Stimulated activated CD4-positive, alpha-beta T cell treated with anti-CD3 and anti-CD28 coated beads, Interleukin-2, amount 100 ng/mL, for 4 hours (primary cell): ENCODE data around the gene ARHGAP26.

Experiments
- DNase-seq: peaks from one replicate; pipeline ENCODE4 v3.0.0-alpha.2; 2020; ENCODE audit warnings: low read depth

The ARHGAP26 gene

GRCh38 chr5:143019157-143019556 is 249.0 kb downstream of the ARHGAP26 start:
- no peak for DNase-seq

- DNase-seq, result no peak
Measured at GRCh38 chr5:143019614-143020515, 249.7 kb downstream of the ARHGAP26 start.

GRCh38 chr5:143021595-143021994 is 251.4 kb downstream of the ARHGAP26 start:
- DNase-seq, result no peak

- DNase-seq, result no peak
Measured at GRCh38 chr5:143023411-143024096, 253.4 kb downstream of the ARHGAP26 start.

- DNase-seq, result no peak
Measured at GRCh38 chr5:143024228-143024920, 254.2 kb downstream of the ARHGAP26 start.

GRCh38 chr5:143025376-143025775 is 255.2 kb downstream of the ARHGAP26 start:
- DNase-seq, result no peak

GRCh38 chr5:143025971-143026370 is 255.8 kb downstream of the ARHGAP26 start:
- no peak for DNase-seq

- DNase-seq, result no peak
Measured at GRCh38 chr5:143026380-143026779, 256.2 kb downstream of the ARHGAP26 start.

- DNase-seq, result no peak
Measured at GRCh38 chr5:143029293-143029692, 259.1 kb downstream of the ARHGAP26 start.

GRCh38 chr5:143030349-143030748 is 260.2 kb downstream of the ARHGAP26 start:
- DNase-seq, result no peak

GRCh38 chr5:143031781-143032580 is 261.8 kb downstream of the ARHGAP26 start:
- no peak for DNase-seq

- DNase-seq, result no peak
Measured at GRCh38 chr5:143032581-143032836, 262.3 kb downstream of the ARHGAP26 start.

GRCh38 chr5:143033535-143034250 is 263.5 kb downstream of the ARHGAP26 start:
- no peak for DNase-seq

- DNase-seq, result no peak
Measured at GRCh38 chr5:143036146-143036927, 266.2 kb downstream of the ARHGAP26 start.

GRCh38 chr5:143037071-143037470 is 266.9 kb downstream of the ARHGAP26 start:
- no peak for DNase-seq

GRCh38 chr5:143037708-143038107 is 267.5 kb downstream of the ARHGAP26 start:
- no peak for DNase-seq

GRCh38 chr5:143040622-143041021 is 270.4 kb downstream of the ARHGAP26 start:
- DNase-seq, result no peak

- DNase-seq, result no peak
Measured at GRCh38 chr5:143041461-143041860, 271.3 kb downstream of the ARHGAP26 start.

- DNase-seq, result no peak
Measured at GRCh38 chr5:143041972-143042770, 272.0 kb downstream of the ARHGAP26 start.

GRCh38 chr5:143044265-143044664 is 274.1 kb downstream of the ARHGAP26 start:
- no peak for DNase-seq
